GM19099 (cell line): ENCODE results near the gene KCNIP3.

Source experiments
- POLR2A ChIP-seq: IDR thresholded peaks from 3 replicates; pipeline ENCODE4 v1.6.1; 2011; ENCODE audit warnings: low read depth; ENCODE audit not compliant: insufficient read length; ENCODE audit errors: extremely low read depth

KCNIP3 gene

DNA sequence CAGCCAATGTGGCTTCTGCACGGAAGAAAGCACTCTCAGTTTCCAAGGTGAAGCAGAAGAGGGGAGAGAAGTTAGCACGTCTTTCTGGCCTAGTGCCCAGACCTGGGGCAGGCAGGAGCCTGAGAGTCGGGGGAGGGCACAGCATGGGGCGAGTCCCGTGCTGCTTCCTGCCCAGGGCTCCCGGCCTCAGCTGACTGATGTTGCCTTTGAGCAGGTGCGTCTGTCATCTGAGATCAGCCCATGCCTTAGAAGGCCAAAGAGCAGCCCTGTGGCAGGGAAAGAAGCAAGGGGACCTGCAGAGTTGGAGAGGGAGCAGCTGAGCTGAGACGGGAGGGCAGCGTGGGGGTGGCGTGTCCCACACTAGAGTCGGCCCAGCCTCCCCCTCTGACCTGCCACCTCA lies 3.3 kb downstream of the KCNIP3 start:
- TF ChIP-seq POLR2A, result no peak

- TF ChIP-seq POLR2A, result no peak
These were observed 4.0 kb downstream of the KCNIP3 start for GRCh38 chr2:95301186-95301585.

DNA sequence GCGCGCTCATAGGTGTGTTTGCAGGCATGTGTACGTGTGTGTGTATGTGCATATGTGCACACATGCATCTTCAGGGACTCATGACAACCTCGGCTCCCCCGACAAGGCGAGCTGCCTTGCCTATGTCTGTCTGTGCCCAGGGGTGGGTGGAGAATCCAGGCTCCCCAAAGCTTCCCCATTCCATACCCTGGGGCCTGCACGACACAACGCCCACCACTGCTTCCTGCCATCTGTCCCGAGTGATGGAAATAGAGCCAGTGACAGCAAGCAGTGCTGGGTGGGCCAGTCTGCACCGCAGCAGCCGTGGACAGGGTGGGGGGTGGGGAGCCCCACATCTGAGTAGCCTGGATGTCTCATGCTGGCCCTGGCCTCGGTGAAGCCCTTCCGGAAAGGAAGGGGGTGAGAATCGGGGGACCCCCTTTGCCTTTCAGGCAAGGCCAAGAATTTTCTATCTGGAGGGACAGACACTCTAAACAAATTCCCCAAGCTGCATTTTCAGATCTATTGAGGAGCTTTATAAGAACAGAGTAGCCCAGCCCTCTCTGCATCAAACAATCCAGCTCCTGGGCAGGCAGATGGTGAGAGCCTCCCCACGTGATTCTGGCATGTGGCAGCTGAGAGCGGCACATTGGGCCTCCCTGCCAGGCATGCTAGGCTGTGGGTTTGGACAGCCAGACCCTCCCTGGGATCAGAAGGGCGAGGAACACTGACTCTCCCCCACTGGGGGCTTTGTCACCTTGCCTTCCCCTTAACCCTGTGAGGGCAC lies 4.9 kb downstream of the KCNIP3 start:
- no peak for TF ChIP-seq POLR2A

GRCh38 chr2:95303191-95303919 lies 6.2 kb downstream of the KCNIP3 start:
- no peak for TF ChIP-seq POLR2A

DNA sequence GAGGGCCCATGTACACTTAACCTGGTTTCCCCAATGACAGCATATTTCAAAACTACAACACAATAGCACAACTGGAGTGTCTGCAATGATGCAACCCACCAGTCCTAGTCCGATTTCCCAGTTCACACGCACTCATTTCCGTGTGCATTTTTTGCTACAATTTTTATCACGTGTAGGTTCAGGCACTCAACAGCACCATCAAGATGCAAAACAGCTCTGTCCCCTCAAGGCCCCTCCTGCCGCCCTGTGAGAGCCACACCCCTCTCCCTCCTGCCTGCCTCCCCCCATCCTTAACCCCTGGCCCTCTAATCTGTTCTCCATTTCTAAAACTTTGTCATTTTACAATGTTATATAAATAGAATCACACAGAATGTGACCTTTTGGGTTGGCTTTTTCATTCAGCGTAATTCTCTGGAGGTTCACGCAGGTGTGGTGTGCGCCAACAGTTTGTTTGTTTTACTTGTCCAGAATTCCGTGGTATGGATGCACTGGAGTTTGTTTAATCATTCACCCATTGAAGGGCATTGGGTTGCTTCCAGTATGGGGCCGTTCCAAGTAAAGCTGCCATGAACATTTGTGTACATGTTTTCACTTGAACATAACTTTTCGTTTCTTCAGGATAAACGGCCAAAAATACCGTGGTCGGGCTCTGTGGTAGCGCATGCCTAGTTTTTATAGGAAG lies 8.4 kb downstream of the KCNIP3 start:
- no peak for TF ChIP-seq POLR2A

DNA sequence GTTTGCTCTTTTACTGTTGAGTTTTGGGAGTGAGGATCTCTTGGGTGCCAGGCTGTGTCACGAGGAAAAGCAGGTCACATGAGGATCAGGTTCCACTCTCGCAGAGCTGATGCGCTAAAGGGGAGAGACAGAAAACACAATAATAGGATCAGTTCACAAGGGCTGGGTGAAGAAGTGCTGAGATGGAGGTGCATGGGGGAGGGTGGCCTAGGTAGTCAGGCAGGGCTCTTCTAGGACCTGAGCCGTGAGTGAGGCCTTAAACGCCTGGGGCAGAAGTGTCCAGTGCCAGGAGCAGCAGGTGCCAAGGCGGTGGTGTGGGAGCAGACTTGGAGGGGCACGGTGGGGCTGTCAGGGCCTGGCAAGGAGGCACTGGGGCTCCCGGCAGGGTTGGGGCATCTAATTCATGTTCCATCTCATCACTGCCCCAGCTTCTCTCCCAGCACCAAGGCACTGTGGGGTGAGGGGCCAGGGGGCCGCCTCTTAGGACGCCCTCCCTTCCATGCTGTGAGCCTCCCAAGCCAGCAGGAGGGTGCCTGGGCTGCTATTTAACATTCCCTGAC lies 9.3 kb downstream of the KCNIP3 start:
- TF ChIP-seq POLR2A, result no peak

DNA sequence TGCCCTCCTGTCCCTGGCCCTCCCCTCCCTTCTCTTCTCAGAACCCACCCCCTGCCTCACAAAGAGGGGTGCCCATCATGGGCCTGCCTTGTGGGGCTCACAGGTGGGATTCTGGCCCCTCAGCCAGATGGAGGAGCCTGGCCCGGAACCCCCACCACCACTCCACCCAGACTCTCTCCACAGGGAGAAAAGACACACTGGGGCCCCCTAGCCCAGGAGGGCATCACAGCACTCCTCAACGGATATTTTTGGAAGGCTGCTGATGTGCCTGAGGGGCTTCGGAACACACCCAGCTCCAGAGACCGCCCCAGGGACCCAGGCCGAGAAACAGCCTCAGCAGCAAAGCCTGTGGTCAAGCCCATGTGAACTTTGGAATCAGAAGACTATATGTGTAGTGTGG lies 9.9 kb downstream of the KCNIP3 start:
- TF ChIP-seq POLR2A, result no peak

DNA sequence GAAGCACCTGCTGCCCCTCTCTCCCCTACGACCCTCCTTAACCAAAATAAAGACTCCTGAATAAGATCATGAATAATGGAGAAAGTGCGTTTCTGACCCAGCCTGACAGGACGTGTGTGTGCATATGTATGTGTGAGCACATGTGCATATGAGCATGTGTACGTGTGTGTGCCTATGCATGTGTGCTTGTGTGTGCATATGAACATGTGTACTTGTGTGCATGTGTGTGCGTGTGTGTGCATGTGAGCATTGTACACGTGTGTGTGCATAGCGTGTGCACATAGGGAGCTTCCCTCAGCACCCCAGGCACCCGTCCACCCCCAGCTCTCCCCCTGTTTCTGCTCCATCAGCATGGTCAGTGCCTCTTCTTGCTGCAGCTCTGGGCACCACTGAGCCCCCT lies 10.7 kb downstream of the KCNIP3 start:
- TF ChIP-seq POLR2A, result no peak

DNA sequence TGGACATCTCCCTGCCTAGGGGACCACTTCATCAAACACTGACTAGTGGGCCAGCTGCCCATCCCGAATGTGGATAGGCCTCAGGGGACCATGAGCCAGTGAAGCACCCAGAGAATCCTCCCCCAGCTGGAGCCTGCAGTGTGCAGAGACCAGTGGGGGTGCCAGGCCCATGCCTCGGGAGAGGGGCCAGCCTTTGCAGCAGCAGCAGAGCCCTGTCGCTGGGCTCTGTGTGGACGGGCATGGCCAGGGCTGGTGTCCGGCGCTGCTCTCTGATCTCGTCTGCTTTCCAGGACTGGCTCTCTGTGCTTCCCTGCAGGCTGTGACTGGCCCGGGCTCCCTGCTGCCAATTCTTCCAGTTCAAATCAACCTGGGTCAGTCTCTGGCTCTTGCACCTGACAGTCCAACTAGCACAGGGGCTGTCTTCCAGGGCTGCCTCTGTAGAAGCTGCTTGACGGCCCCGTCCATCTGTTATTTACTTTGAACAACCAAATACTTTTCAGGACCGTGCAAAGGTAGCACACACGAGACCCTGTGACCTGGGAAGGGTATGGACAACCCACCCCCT lies 11.4 kb downstream of the KCNIP3 start:
- TF ChIP-seq POLR2A, result no peak

- no peak for TF ChIP-seq POLR2A
These were observed 12.5 kb downstream of the KCNIP3 start for GRCh38 chr2:95309599-95309998.

DNA sequence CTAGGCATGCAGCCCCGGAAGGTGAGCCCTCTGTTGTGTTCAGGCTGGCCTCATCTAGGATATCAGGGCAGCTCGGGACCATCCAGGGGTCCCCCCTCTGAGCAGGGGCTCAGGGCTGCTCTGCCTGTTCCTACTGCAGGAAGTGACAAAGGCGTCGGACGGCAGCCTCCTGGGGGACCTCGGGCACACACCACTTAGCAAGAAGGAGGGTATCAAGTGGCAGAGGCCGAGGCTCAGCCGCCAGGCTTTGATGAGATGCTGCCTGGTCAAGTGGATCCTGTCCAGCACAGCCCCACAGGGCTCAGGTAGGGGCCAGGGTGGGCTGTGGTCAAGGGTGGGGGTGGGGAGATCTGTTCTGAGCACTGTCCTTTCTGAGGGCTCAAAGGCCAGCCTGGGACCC lies 13.1 kb downstream of the KCNIP3 start:
- no peak for TF ChIP-seq POLR2A

GRCh38 chr2:95310651-95311050 lies 13.5 kb downstream of the KCNIP3 start:
- no peak for TF ChIP-seq POLR2A

DNA sequence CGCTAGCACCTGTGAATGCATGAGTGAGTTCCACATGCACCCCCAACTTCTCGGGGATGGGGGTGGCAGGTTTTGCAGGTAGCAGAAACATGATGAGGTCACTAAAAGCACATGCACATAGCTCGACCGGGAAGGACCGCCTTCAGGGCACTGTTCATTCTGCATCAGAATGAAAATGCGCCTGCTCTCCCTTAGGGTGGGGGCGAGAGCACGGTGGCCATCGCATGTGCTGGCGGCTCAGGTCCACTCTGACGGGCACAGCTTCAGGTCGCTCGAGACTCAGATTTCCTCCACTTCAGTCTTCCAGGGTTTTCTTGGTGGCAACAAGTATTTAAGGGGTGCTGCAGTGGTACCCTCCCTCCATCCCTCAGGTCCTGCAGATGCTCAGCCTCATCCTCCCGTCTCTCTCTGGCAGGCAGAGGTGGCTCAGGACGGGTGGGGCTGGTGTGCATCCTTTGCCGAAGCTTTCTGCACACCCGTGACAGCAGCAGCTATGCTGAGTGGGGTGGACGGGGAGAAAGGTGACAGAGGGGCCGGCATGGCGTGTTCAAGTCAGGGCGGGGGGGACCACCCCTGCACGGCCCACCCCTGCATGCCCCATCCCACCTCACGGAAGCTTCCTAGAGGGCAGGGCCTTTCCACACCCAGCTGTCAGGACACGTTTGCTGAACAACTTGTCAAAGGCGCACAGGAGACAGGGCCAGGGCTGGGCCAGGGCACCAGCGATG lies 14.8 kb downstream of the KCNIP3 start:
- no peak for TF ChIP-seq POLR2A

- TF ChIP-seq POLR2A, result no peak
These were observed 15.5 kb downstream of the KCNIP3 start for GRCh38 chr2:95312543-95313201.
